Parathyroid adenoma (tissue), 2 donors: ENCODE measurements around the gene TMC4.

Source experiments
- H2AFZ ChIP-seq: fragments of 300-600 bp; sonication (generic); one replicate; pipeline ENCODE4 v1.7.0; 2017; ENCODE audit warnings: antibody characterized with exemption, mild to moderate bottlenecking
- H3K27ac ChIP-seq: fragments of 300-600 bp; sonication (generic); one replicate; pipeline ENCODE4 v1.7.0; 2017
- H3K27me3 ChIP-seq: fragments of 300-600 bp; sonication (generic); one replicate; pipeline ENCODE4 v1.7.0; 2017; ENCODE audit warnings: low read length; ENCODE audit not compliant: control insufficient read depth, insufficient read depth
- H3K36me3 ChIP-seq: fragments of 300-600 bp; sonication (generic); one replicate; pipeline ENCODE4 v1.7.0; 2017; ENCODE audit warnings: low read length; ENCODE audit not compliant: control insufficient read depth, insufficient read depth
- H3K4me1 ChIP-seq: fragments of 300-600 bp; sonication (generic); one replicate; pipeline ENCODE4 v1.7.0; 2017; ENCODE audit warnings: control low read depth
- H3K4me2 ChIP-seq: fragments of 300-600 bp; sonication (generic); one replicate; pipeline ENCODE4 v1.7.0; 2017; ENCODE audit warnings: low read length
- H3K4me3 ChIP-seq: fragments of 300-600 bp; sonication (generic); one replicate; pipeline ENCODE4 v1.7.0; 2017; ENCODE audit warnings: low read depth, low read length
- H3K79me2 ChIP-seq: fragments of 300-600 bp; sonication (generic); one replicate; pipeline ENCODE4 v1.7.0; 2017; ENCODE audit warnings: control low read depth
- H3K9ac ChIP-seq: fragments of 300-600 bp; sonication (generic); one replicate; pipeline ENCODE4 v1.7.0; 2017; ENCODE audit warnings: mild to moderate bottlenecking
- H3K9me3 ChIP-seq: fragments of 300-600 bp; sonication (generic); one replicate; pipeline ENCODE4 v1.7.0; 2017; ENCODE audit warnings: low read length; ENCODE audit not compliant: control insufficient read depth
- CTCF ChIP-seq: fragments of 300-600 bp; sonication (generic); IDR thresholded peaks from one replicate; pipeline ENCODE4 v1.7.0; 2017; ENCODE audit warnings: antibody characterized with exemption, mild to moderate bottlenecking
- donor health status: primary hyperparathyroidism.

Gene TMC4

GRCh38 chr19:54206831-54207177, 33.8 kb upstream of the TMC4 start:
- no peak overlapping the region for H3K4me3 ChIP-seq
- peaks cover 43% of the 10 kb centered on the region for H3K79me2 ChIP-seq
- no peak overlapping the region for H2AFZ ChIP-seq
- TF ChIP-seq CTCF: no peak
- H3K4me2 ChIP-seq: no peak overlapping the region
- H3K27ac ChIP-seq: peak overlapping the region; percentile 56
- H3K36me3 ChIP-seq: no peaks in the 10 kb centered on the region
- no peak overlapping the region for H3K9ac ChIP-seq
- no peaks in the 10 kb centered on the region for H3K9me3 ChIP-seq
- H3K4me1 ChIP-seq: peaks cover 13% of the 10 kb centered on the region
- H3K27me3 ChIP-seq: no peaks in the 10 kb centered on the region

- Histone ChIP-seq H2AFZ (no peak overlapping the region), H3K27me3 (no peaks in the 10 kb centered on the region), H3K4me1 (peaks cover 13% of the 10 kb centered on the region), H3K36me3 (no peaks in the 10 kb centered on the region), H3K4me3 (no peak overlapping the region), H3K79me2 (peaks cover 48% of the 10 kb centered on the region), H3K9ac (no peak overlapping the region), H3K9me3 (no peaks in the 10 kb centered on the region), H3K27ac (no peak overlapping the region), H3K4me2 (no peak overlapping the region)
- TF ChIP-seq CTCF: no peak
Measured at GRCh38 chr19:54206030-54206830, 33.3 kb upstream of the TMC4 start.

GRCh38 chr19:54204767-54205468, 32.0 kb upstream of the TMC4 start:
- H3K4me2 ChIP-seq: no peak overlapping the region
- no peaks in the 10 kb centered on the region for H3K36me3 ChIP-seq
- H3K79me2 ChIP-seq: peaks cover 51% of the 10 kb centered on the region
- H3K4me3 ChIP-seq: no peak overlapping the region
- H2AFZ ChIP-seq: no peak overlapping the region
- TF ChIP-seq CTCF: no peak
- H3K9me3 ChIP-seq: no peaks in the 10 kb centered on the region
- peaks cover 13% of the 10 kb centered on the region for H3K4me1 ChIP-seq
- no peak overlapping the region for H3K9ac ChIP-seq
- no peaks in the 10 kb centered on the region for H3K27me3 ChIP-seq
- no peak overlapping the region for H3K27ac ChIP-seq

GRCh38 chr19:54203151-54203611, 30.2 kb upstream of the TMC4 start:
- Histone ChIP-seq H3K36me3 (no peaks in the 10 kb centered on the region), H3K4me1 (peaks cover 13% of the 10 kb centered on the region), H3K4me2 (no peak overlapping the region), H3K9me3 (no peaks in the 10 kb centered on the region), H3K79me2 (peaks cover 48% of the 10 kb centered on the region), H3K4me3 (no peak overlapping the region), H3K27ac (no peak overlapping the region), H2AFZ (no peak overlapping the region), H3K9ac (no peak overlapping the region), H3K27me3 (no peaks in the 10 kb centered on the region)
- TF ChIP-seq CTCF: no peak
